ENCODE results near the gene TMEM260.

- no peak for TF ChIP-seq EP300 (IDR thresholded peaks at IDR 0.05)
- no peak for TF ChIP-seq CTCF (IDR thresholded peaks at IDR 0.05)
- no peak for TF ChIP-seq POLR2A (IDR thresholded peaks at IDR 0.05)
Observed at GRCh38 chr14:56569174-56569573, 10.4 kb upstream of the TMEM260 start.
